Keratinocyte (primary cell): ENCODE results near the gene OR10G3. TPM values are rescaled to one million over a fixed set of nuclear protein-coding genes. Genes with fewer than 3 reads are reported as not detected.
"Not testable (repeated sequence)": the region's sequence is repeated elsewhere in the genome, so short reads cannot be mapped to it uniquely, and the experiment has no call there.

ENCODE experiments used
- DNase-seq: peaks from one replicate; pipeline ENCODE4 v3.0.0-alpha.2; 2011; ENCODE audit warnings: low read depth, missing footprints, low spot score
- FAIRE-seq: peaks from 2 replicates; lab custom pipeline; 2011; peaks lifted over from hg19 to GRCh38; lab: Jason Lieb, UNC
- H2AFZ ChIP-seq: 2 replicates; pipeline ENCODE4 v1.6.0; 2012; ENCODE audit warnings: low read length, control low read depth, inconsistent platforms; ENCODE audit not compliant: control insufficient read depth
- H3K27ac ChIP-seq: 2 replicates; pipeline ENCODE4 v1.5.1; 2011; ENCODE audit warnings: low read length; ENCODE audit not compliant: control insufficient read depth, insufficient read depth
- H3K27me3 ChIP-seq: 3 replicates; pipeline ENCODE4 v1.6.0; 2011; ENCODE audit warnings: low read length; ENCODE audit not compliant: control insufficient read depth, insufficient read depth; ENCODE audit errors: extremely low read depth
- H3K36me3 ChIP-seq, 2 experiments: 2 replicates in 1 of 2; 3 replicates in 1 of 2; pipeline ENCODE4 v1.5.1; 2011; ENCODE audit warnings: low read length in 2 of 2, mild to moderate bottlenecking in 1 of 2; ENCODE audit not compliant: control insufficient read depth in 2 of 2, insufficient read depth in 2 of 2; ENCODE audit errors: extremely low read depth in 1 of 2
- H3K4me1 ChIP-seq: 3 replicates; pipeline ENCODE4 v1.5.1; 2011; ENCODE audit warnings: low read length; ENCODE audit not compliant: control insufficient read depth, insufficient read depth; ENCODE audit errors: extremely low read depth
- H3K4me2 ChIP-seq: 3 replicates; pipeline ENCODE4 v1.6.0; 2011; ENCODE audit warnings: low read depth, low read length; ENCODE audit not compliant: control insufficient read depth, insufficient read depth; ENCODE audit errors: extremely low read depth
- H3K4me3 ChIP-seq, 3 experiments: fragments of 200-600 bp in 1 of 3; sonication (generic) in 1 of 3; 2 replicates in 2 of 3; 3 replicates in 1 of 3; pipeline ENCODE4 v1.5.1; 2011 to 2016; ENCODE audit warnings: low read length in 3 of 3, mild to moderate bottlenecking in 3 of 3, control low read depth in 2 of 3, inconsistent platforms in 1 of 3, low read depth in 1 of 3, mixed read lengths in 1 of 3, mixed run types in 1 of 3, moderate library complexity in 1 of 3; ENCODE audit not compliant: control insufficient read depth in 2 of 3, insufficient read depth in 2 of 3; ENCODE audit errors: extremely low read depth in 1 of 3
- H3K79me2 ChIP-seq: 2 replicates; pipeline ENCODE4 v1.6.0; 2012; ENCODE audit warnings: low read length; ENCODE audit not compliant: control insufficient read depth, insufficient read depth
- H3K9ac ChIP-seq: 3 replicates; pipeline ENCODE4 v1.6.0; 2011; ENCODE audit warnings: low read length; ENCODE audit not compliant: control insufficient read depth, insufficient read depth; ENCODE audit errors: extremely low read depth
- H3K9me1 ChIP-seq: 3 replicates; pipeline ENCODE4 v1.6.0; 2011; ENCODE audit warnings: low read length; ENCODE audit not compliant: control insufficient read depth, insufficient read depth; ENCODE audit errors: extremely low read depth
- H3K9me3 ChIP-seq: 2 replicates; pipeline ENCODE4 v1.5.1; 2012; ENCODE audit warnings: low read depth, low read length; ENCODE audit not compliant: control insufficient read depth
- H4K20me1 ChIP-seq: 3 replicates; pipeline ENCODE4 v1.6.0; 2011; ENCODE audit warnings: low read length; ENCODE audit not compliant: control insufficient read depth, insufficient read depth; ENCODE audit errors: extremely low read depth
- CTCF ChIP-seq, 3 experiments: IDR thresholded peaks in 1 of 3; conservative IDR thresholded peaks in 1 of 3; optimal IDR thresholded peaks in 1 of 3; 2 replicates in 2 of 3; 3 replicates in 1 of 3; pipeline versions ENCODE3 to v1.5.1; 2011; ENCODE audit warnings: low read length in 3 of 3, mild to moderate bottlenecking in 3 of 3, moderate library complexity in 2 of 3, control low read depth in 1 of 3, inconsistent platforms in 1 of 3; ENCODE audit not compliant: insufficient read depth in 2 of 3; ENCODE audit errors: extremely low read depth in 1 of 3
- EZH2 ChIP-seq: IDR thresholded peaks from one replicate; pipeline ENCODE4 v1.6.1; 2012; ENCODE audit warnings: inconsistent platforms, mild to moderate bottlenecking, low read length, moderate library complexity
- dilution Hi-C: fragments of 300-500 bp; cut with MboI; formaldehyde crosslinking; loops from one replicate; pipeline ENCODE4 v1.7.0; 2020; ENCODE audit warnings: low sequenced_read_pairs; ENCODE audit not compliant: extremely low pct_ligation_motif_present
- polyA plus RNA-seq, 5 experiments: library from polyadenylated mRNA; depleted of rRNA in 3 of 5; stranded (reverse) in 3 of 5; stranded (forward) in 1 of 5; unstranded in 1 of 5; fragments of >200 nt; gene quantifications; 1 replicate in 1 of 5; 2 replicates in 3 of 5; 3 replicates in 1 of 5; pipeline versions ENCODE4 v1.2.1 to v1.2.3, GENCODE V29; 2011 to 2012; ENCODE audit warnings: missing spikeins in 2 of 5, low read depth in 1 of 5, low replicate concordance in 1 of 5

Gene OR10G3
- polyA plus RNA-seq, 1 donor (not counting 4 experiments of a cell fraction or from before 2014, with no cell fraction given) = not detected

DNA sequence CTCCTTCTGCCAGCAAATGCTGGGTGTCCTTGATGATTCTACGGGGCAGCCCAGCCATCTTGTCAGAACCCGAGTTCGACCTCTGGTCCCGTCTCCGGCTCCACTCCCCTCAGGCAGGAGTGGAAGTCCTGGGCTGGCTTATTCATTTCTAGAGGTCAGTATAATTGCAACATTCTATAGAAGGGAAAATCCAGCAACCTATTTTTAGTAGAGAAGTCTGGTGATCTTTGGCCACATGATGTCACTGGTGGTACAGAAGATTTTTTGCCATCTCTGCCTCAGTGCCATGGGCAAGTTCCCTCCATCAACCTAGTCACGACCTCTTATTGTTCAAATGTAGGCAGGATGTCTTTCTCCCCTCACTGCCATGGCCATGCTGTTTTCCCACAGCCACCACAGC lies 32.4 kb upstream of the OR10G3 start:
- TF ChIP-seq EZH2 (no peak), CTCF (optimal IDR thresholded peaks at IDR 0.05 in 1 of 3, IDR thresholded peaks at IDR 0.05 in 1 of 3, conservative IDR thresholded peaks at IDR 0.05 in 1 of 3; ENCODE audit: extremely low read depth in 1 of 3, insufficient read depth in 2 of 3, low read length in 3 of 3) (no peak)
- FAIRE-seq = no peak
- no peaks in the 10 kb centered on the region for H3K79me2 ChIP-seq
- H3K9ac ChIP-seq = no peak overlapping the region
- H3K4me3 ChIP-seq = no peak overlapping the region
- no peaks in the 10 kb centered on the region for H3K9me1 ChIP-seq
- no peaks in the 10 kb centered on the region for H3K27me3 ChIP-seq
- H4K20me1 ChIP-seq = no peaks in the 10 kb centered on the region
- no peak overlapping the region for H3K4me2 ChIP-seq
- no peak for DNase-seq
- dilution Hi-C loops = no loop called here
- H3K27ac ChIP-seq = no peak overlapping the region
- no peaks in the 10 kb centered on the region for H3K36me3 ChIP-seq
- H2AFZ ChIP-seq = no peak overlapping the region
- no peaks in the 10 kb centered on the region for H3K9me3 ChIP-seq
- H3K4me1 ChIP-seq = no peaks in the 10 kb centered on the region

DNA sequence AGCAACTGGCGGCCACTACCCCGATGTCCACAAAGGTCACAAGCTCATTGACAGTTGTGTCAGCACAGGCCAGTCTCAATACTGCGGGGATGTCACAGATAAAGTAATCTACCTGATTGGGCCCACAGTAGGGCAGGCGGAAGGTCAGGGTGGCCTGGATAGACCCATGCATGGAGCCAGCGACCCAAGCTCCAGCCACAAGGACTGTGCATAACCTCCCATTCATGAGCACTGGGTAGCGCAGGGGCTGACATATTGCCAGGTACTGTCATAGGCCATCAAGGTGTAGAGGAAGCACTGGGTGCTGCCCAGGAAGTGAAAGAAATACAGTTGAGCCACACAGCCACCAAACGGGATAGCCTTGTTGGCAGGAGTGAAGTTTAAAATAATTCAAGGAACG lies 22.3 kb upstream of the OR10G3 start:
- H4K20me1 ChIP-seq, DNase-seq, H3K27me3 ChIP-seq, H3K79me2 ChIP-seq, H3K4me1 ChIP-seq, H3K9ac ChIP-seq, FAIRE-seq, dilution Hi-C loops, H3K4me3 ChIP-seq, H3K36me3 ChIP-seq, H3K9me1 ChIP-seq, H3K4me2 ChIP-seq, H3K9me3 ChIP-seq, H2AFZ ChIP-seq, H3K27ac ChIP-seq: not testable (repeated sequence)

DNA sequence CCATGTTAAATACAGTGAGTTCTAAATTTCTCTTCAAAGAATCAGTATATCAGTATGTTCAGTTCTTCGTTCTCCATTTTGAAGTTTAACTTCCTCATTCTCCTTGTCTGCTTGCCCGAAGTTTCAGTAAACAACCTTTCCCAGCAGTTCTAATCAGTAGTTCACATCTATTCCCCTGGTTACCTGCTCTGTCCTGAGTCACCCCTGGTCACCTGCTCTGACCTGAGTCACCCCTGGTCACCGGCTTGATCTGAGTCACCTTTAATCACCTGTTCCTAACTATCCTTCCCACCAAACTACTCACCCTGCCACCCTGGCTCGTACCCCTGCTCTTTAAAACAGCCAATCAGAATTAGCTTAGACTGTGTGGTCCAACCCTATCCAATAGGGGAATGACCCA lies 9.4 kb upstream of the OR10G3 start:
- Histone ChIP-seq H3K4me3 (no peak overlapping the region), H3K9me1 (no peaks in the 10 kb centered on the region), H3K36me3 (no peaks in the 10 kb centered on the region), H3K27ac (no peak overlapping the region), H3K4me1 (peaks cover 3% of the 10 kb centered on the region), H2AFZ (no peak overlapping the region), H3K9me3 (no peaks in the 10 kb centered on the region), H3K4me2 (no peak overlapping the region), H3K9ac (no peak overlapping the region), H4K20me1 (no peaks in the 10 kb centered on the region), H3K79me2 (no peaks in the 10 kb centered on the region), H3K27me3 (no peaks in the 10 kb centered on the region)
- dilution Hi-C loops = no loop called here
- TF ChIP-seq CTCF (optimal IDR thresholded peaks at IDR 0.05 in 1 of 3, IDR thresholded peaks at IDR 0.05 in 1 of 3, conservative IDR thresholded peaks at IDR 0.05 in 1 of 3; ENCODE audit: extremely low read depth in 1 of 3, insufficient read depth in 2 of 3, low read length in 3 of 3) = no peak
- TF ChIP-seq EZH2 = no peak
- FAIRE-seq (no peak), DNase-seq (no peak)
